ENCODE results near the gene RHBDF1.
A peak's percentile ranks its signal among the peaks of the same experiment; 100 is the strongest.

Gene RHBDF1

DNA sequence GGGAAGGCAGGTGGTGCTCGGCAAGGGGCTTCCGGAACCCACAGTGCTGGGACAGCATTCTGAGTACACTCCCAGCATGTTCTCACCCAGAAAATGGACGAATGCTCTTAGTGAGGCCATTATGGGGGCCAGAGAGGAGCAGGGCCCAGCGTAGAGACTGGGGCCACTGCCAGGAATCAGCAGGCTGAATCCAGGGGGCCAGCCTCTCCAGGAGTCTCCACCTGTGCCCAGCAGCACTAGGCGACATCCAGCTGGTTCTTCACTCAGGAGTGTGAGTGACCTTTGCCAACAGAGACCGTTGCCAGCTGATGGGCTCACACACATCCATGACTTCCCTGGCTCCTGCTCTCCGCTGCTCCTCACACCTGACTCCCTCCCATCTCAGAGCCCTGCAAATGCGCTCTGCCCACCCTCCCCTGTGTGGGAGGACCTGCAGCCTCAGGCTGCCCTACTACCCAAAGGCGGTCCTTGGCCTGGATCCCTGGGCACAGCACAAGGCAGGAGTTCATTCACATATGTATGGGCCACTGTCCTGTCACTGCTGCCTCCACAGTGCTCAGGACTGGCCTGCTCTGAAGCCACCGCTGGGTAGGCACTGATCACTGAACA is 5.1 kb downstream of the RHBDF1 start:
- H3K4me3 ChIP-seq, result no peak overlapping the region
- H3K27me3 ChIP-seq, result peaks cover 29% of the 10 kb centered on the region
- H3K4me1 ChIP-seq, result peaks cover 41% of the 10 kb centered on the region
- H4K20me1 ChIP-seq, result peaks cover 10% of the 10 kb centered on the region; the same call in 1 of the 2 replicates
- H3K9me3 ChIP-seq, result no peaks in the 10 kb centered on the region
- no peaks in the 10 kb centered on the region for H3K36me3 ChIP-seq
- H3K9ac ChIP-seq, result no peak overlapping the region
- TF ChIP-seq Cebpa-rat (IDR thresholded peaks at IDR 0.05), result no peak
- no peak overlapping the region for H3K27ac ChIP-seq
- no peak overlapping the region for H3K4me2 ChIP-seq

DNA sequence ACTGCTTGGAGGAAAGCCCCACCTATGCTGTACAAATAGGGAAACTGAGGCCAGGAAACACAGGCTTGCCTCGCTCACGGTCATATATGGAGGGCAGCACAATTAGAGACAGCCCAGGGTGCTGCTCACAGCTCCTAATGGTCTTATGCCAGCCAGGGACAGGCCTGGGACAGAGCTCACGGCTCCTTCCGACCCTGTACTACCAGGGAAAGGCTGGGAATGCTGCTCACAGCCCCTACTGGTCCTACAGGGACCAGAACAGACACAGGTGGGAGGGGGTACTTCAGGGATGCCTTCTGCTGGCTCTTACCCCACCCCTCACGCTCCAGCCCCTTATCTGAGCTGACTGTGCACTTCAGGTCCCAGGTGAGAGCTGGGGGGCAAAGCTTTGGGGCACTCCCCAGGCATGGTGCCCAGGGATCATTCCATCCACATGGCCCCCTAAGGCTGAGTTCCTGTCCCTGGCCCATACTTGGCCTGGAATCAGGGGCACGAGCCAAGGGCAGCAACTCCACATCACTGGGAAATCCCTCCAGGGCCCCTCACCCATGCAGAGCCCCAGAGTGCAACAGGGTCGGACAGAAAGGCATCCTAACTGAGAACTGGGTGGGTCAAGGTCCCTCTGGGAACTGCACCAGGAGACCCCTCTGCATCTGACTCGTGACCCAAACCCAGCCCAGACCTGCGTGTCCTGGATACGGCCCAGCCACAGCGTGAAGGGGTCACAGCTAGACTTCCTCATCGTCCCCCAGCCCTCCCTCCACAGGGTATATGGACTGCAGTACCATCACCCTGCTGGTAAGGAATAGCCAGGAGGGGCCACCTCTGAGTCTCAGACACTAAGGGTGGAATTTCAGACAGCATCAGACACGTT is 5.9 kb downstream of the RHBDF1 start:
- Histone ChIP-seq H3K36me3 (no peaks in the 10 kb centered on the region), H3K4me1 (peaks cover 35% of the 10 kb centered on the region), H3K9me3 (no peaks in the 10 kb centered on the region), H3K4me2 (peak overlapping the region; percentile 7; the same call in 1 of the 2 replicates), H3K9ac (no peak overlapping the region), H3K27ac (no peak overlapping the region), H3K27me3 (peaks cover 22% of the 10 kb centered on the region), H4K20me1 (peaks cover 5% of the 10 kb centered on the region; the same call in 1 of the 2 replicates), H3K4me3 (no peak overlapping the region)
- TF ChIP-seq Cebpa-rat (IDR thresholded peaks at IDR 0.05), result no peak

DNA sequence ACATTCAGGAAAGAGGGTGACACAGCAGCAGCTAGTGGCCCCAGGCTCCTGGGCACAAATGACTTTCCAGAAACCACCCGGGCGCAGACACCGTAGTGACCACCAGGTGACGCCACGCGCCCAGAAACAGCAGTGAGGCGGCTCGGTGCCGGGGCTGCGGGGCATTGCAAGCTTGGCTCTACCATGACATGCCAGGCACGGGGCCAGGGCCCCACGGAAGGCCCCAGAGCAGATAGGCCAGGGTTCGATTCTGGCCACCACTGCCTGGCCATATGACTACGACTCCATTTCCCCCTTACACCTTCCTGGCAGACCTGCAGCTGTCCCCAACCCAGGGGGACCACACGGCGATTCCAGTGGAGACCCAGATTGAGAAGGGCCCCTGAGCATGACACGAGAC is 6.7 kb downstream of the RHBDF1 start:
- TF ChIP-seq Cebpa-rat (IDR thresholded peaks at IDR 0.05), result no peak
- Histone ChIP-seq H3K9me3 (no peaks in the 10 kb centered on the region), H3K27ac (no peak overlapping the region), H3K36me3 (no peaks in the 10 kb centered on the region), H3K4me1 (peaks cover 35% of the 10 kb centered on the region), H4K20me1 (no peaks in the 10 kb centered on the region), H3K27me3 (peaks cover 14% of the 10 kb centered on the region), H3K9ac (no peak overlapping the region), H3K4me2 (peak overlapping the region; percentile 7; the same call in 1 of the 2 replicates), H3K4me3 (no peak overlapping the region)

DNA sequence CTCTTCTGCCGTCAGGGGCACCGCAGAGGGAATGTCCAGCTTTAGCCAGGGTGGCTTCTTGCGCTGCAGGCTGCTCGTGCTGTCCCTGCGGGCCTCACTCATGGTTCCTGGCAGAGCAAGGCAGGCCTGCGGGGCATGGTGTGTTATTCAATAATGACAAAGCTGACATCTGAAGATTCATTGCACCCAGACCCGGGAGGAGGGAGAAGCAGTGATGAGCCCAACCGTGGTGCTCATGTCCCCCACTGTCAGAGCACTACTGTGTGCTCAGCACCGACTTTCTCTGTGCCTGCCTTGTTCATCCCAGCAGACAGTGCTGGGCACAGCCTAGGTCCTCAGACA is 7.5 kb downstream of the RHBDF1 start:
- Histone ChIP-seq H4K20me1 (no peaks in the 10 kb centered on the region), H3K4me3 (no peak overlapping the region), H3K4me2 (no peak overlapping the region), H3K9me3 (no peaks in the 10 kb centered on the region), H3K27me3 (peaks cover 6% of the 10 kb centered on the region), H3K9ac (no peak overlapping the region), H3K4me1 (peaks cover 34% of the 10 kb centered on the region), H3K27ac (no peak overlapping the region), H3K36me3 (no peaks in the 10 kb centered on the region)
- TF ChIP-seq Cebpa-rat (IDR thresholded peaks at IDR 0.05), result no peak

DNA sequence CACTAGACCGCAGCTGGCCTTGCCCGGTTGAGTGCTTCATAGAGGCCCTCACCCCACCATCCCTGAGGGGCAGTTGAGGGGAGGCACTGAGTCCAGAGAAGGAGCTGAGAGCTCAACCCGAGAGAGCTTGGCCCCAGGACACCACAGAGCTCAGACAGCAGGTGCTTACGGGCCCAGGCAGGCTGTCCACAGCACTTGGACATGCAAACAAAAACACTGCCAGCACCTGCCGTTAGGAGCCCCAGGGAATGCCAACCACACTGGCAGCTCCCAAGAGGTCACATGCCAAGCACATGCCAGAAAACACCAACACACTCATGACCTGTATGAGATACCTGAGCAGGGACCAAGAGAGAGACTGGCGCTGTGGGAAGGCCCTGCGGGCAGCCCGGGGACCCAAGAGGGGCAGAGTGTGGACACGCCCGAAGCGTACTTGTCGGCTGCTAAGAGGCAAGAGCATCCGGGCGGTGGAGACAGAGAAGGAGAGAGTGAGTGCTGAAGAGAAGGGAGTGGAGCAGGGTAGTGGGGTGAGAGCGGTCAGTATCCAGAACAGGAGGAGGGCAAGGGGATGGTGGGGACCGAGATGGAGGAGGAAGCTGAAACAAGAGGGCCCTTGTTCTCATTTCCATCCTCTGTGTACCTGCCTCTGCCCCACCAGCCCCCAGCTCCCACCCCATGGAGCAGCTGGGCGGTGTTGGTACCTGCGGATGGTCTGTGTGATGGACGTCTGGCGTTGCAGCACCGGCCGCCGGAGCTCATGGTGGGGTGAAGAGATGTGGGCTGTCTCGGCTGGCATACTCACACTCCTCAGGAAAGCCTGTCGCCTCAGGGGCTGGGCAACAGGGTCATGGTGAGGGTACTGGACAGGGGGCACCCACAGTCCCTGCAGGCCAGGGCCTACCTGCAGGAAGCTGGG is 8.2 kb downstream of the RHBDF1 start:
- Histone ChIP-seq H3K4me2 (peak overlapping the region; percentile 45), H3K4me3 (no peak overlapping the region), H3K4me1 (peaks cover 28% of the 10 kb centered on the region), H3K27ac (peak overlapping the region; percentile 46), H4K20me1 (no peaks in the 10 kb centered on the region), H3K9me3 (no peaks in the 10 kb centered on the region), H3K36me3 (peaks cover under 1% of the 10 kb centered on the region), H3K27me3 (no peaks in the 10 kb centered on the region), H3K9ac (peak overlapping the region; percentile 41)
- no peak for TF ChIP-seq Cebpa-rat (IDR thresholded peaks at IDR 0.05)

DNA sequence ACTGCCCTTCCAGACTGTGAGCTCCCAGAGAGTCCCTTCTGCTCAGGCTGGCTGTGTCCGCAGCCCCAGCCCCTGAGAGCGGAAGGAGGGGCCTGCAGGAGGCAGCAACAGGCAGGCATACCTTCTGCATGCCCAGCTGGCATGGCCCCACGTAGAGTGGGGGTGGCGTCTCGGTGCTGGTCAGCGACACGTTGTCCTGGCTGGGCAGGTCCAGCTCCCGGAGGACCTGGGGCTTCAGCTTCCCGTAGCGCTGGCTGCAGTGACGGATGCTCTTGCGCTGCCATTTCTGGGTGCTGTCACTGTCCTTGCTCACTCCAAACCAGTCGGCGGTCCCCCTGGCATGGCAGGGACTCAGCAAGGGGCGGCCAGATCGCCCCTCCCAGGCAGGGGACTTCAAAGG is 9.0 kb downstream of the RHBDF1 start:
- H3K36me3 ChIP-seq, result peaks cover 9% of the 10 kb centered on the region

DNA sequence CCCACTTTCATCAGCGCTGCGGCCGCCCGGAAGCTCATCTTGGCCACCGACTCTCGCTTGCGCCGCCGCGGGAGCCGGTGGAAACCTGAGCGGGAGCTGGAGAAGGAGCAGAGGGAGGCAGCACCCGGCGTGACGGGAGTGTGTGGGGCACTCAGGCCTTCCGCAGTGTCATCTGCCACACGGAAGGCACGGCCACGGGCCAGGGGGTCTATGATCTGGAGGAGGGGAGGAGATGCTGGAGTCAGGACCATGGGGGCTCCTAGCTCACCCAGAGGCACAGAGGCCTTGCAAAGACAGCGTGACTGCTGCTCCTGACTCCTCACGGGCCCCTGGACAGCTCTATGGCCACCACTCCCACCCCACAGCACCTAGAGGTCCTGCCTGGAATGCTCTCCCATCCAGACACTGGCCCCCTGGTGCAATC is 9.5 kb downstream of the RHBDF1 start:
- peaks cover 13% of the 10 kb centered on the region for H3K36me3 ChIP-seq

More for the DNA sequence above, 9.0 kb downstream of the RHBDF1 start:
- Histone ChIP-seq H3K27me3 (no peaks in the 10 kb centered on the region), H3K9ac (peak overlapping the region; percentile 41; the same call in 1 of the 2 replicates), H3K27ac (0 out of 2 replicates have a peak overlapping the region, but pooled peaks have one; percentile 46), H4K20me1 (no peaks in the 10 kb centered on the region), H3K9me3 (no peaks in the 10 kb centered on the region), H3K4me2 (peak overlapping the region; percentile 45; the same call in 1 of the 2 replicates), H3K4me3 (no peak overlapping the region), H3K4me1 (peaks cover 24% of the 10 kb centered on the region)
- no peak for TF ChIP-seq Cebpa-rat (IDR thresholded peaks at IDR 0.05)

DNA sequence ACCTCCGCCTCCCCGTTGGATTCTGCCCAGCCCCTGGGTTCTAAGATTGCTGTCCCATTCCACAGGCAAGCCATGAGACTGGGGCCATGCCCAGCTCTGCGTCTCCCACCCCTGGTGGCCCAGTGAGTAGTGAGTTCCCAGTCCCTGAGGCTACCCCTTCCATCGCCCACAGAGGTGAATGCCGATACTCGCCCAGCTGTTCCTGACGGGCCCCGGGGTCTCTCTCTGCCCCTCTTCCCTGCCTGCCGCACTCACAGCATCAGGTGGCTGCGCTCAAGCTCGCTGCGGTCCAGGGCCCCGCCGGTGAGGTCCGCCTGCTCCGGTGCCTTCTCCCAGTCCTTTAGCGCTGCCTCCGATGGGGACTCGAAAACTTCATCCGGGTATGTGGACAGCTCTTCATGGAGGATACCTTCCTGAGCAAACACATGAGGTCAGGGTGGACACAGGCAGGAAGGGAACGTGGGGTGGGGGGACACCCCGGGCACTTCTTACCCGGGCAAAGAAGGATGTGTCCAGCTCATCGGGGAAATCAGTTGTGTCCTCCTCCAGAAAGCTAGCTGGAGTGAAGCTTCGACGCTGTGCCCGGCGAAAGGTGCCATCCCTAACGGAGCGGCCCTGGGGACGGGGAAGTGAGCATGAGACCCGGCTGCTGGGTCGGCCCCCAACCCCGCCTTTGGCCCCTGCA is 10.0 kb downstream of the RHBDF1 start:
- H3K36me3 ChIP-seq, result peaks cover 19% of the 10 kb centered on the region
- no peak overlapping the region for H3K9ac ChIP-seq
- H3K4me3 ChIP-seq, result no peak overlapping the region
- no peak overlapping the region for H3K27ac ChIP-seq
- TF ChIP-seq Cebpa-rat (IDR thresholded peaks at IDR 0.05), result no peak
- no peaks in the 10 kb centered on the region for H3K9me3 ChIP-seq
- no peaks in the 10 kb centered on the region for H4K20me1 ChIP-seq
- no peak overlapping the region for H3K4me2 ChIP-seq
- no peaks in the 10 kb centered on the region for H3K27me3 ChIP-seq
- peaks cover 14% of the 10 kb centered on the region for H3K4me1 ChIP-seq

More for the DNA sequence above, 9.5 kb downstream of the RHBDF1 start:
- no peaks in the 10 kb centered on the region for H3K27me3 ChIP-seq
- H3K9ac ChIP-seq, result no peak overlapping the region
- no peak overlapping the region for H3K4me2 ChIP-seq
- peaks cover 19% of the 10 kb centered on the region for H3K4me1 ChIP-seq
- H3K9me3 ChIP-seq, result no peaks in the 10 kb centered on the region
- H4K20me1 ChIP-seq, result no peaks in the 10 kb centered on the region
- no peak for TF ChIP-seq Cebpa-rat (IDR thresholded peaks at IDR 0.05)
- H3K27ac ChIP-seq, result no peak overlapping the region
- no peak overlapping the region for H3K4me3 ChIP-seq

DNA sequence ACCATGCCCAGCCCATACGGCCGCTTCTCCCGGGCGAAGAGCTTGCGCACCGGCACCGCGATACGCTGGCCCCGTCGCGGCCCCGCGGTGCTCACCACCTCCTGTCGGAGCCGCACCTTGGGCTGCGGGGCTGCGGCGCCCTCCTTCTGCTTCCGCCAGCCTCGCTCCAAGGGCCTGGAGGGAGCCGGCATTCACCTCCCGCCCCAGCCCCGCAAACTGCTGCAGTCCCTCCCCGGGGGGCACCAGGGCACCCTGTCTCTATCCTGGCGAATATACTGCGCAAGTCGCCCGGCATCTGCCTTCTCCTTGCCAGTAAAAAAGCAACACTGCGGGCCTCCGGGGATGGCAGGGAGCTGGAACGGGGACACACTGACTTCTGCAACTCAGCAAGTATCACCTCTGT is 10.6 kb downstream of the RHBDF1 start:
- Histone ChIP-seq H3K27me3 (no peaks in the 10 kb centered on the region), H4K20me1 (no peaks in the 10 kb centered on the region), H3K4me2 (no peak overlapping the region), H3K4me1 (peaks cover 14% of the 10 kb centered on the region), H3K4me3 (no peak overlapping the region), H3K36me3 (peaks cover 24% of the 10 kb centered on the region), H3K9me3 (no peaks in the 10 kb centered on the region), H3K9ac (no peak overlapping the region), H3K27ac (no peak overlapping the region)
- TF ChIP-seq Cebpa-rat (IDR thresholded peaks at IDR 0.05), result no peak

Data from BLaER1 (cell line).